ENCODE results near the gene SLC26A4.
A peak's percentile ranks its signal among the peaks of the same experiment; 100 is the strongest.
"Not testable (repeated sequence)": the region's sequence is repeated elsewhere in the genome, so short reads cannot be mapped to it uniquely, and the experiment has no call there.

The SLC26A4 gene

GRCh38 chr7:107660381-107661080 is at the start of gene SLC26A4:
Gene SLC26A4, plus strand, starts transcription at chr7:107660828. Its CDS starts 814 bp downstream, at chr7:107661642.
- peak; percentile 50 for DNase-seq

- DNase-seq, result no peak
Measured at GRCh38 chr7:107613439-107613838, 47.2 kb upstream of the SLC26A4 start.

- no peak for DNase-seq
Measured at GRCh38 chr7:107613948-107614347, 46.7 kb upstream of the SLC26A4 start.

GRCh38 chr7:107614425-107614824 is 46.2 kb upstream of the SLC26A4 start:
- DNase-seq, result peak; percentile 57

GRCh38 chr7:107615910-107616680 is 44.5 kb upstream of the SLC26A4 start:
- DNase-seq, result no peak

GRCh38 chr7:107622429-107622828 is 38.2 kb upstream of the SLC26A4 start:
- no peak for DNase-seq

GRCh38 chr7:107622894-107623293 is 37.7 kb upstream of the SLC26A4 start:
- DNase-seq, result no peak

GRCh38 chr7:107627002-107627401 is 33.6 kb upstream of the SLC26A4 start:
- DNase-seq, result no peak

GRCh38 chr7:107628461-107629064 is 32.1 kb upstream of the SLC26A4 start:
- DNase-seq, result no peak

- no peak for DNase-seq
Measured at GRCh38 chr7:107630342-107630741, 30.3 kb upstream of the SLC26A4 start.

GRCh38 chr7:107631588-107632491 is 28.8 kb upstream of the SLC26A4 start:
- DNase-seq, result no peak

GRCh38 chr7:107632492-107632865 is 28.1 kb upstream of the SLC26A4 start:
- DNase-seq, result no peak

- no peak for DNase-seq
Measured at GRCh38 chr7:107638594-107638993, 22.0 kb upstream of the SLC26A4 start.

- not testable (repeated sequence) for DNase-seq
Measured at GRCh38 chr7:107639070-107639469, 21.6 kb upstream of the SLC26A4 start.

- DNase-seq, result peak; percentile 68
Measured at GRCh38 chr7:107641676-107642075, 19.0 kb upstream of the SLC26A4 start.

- no peak for DNase-seq
Measured at GRCh38 chr7:107642501-107642900, 18.1 kb upstream of the SLC26A4 start.

GRCh38 chr7:107643407-107643806 is 17.2 kb upstream of the SLC26A4 start:
- peak; percentile 10 for DNase-seq

GRCh38 chr7:107643938-107644308 is 16.7 kb upstream of the SLC26A4 start:
- no peak for DNase-seq

- no peak for DNase-seq
Measured at GRCh38 chr7:107644309-107644974, 16.2 kb upstream of the SLC26A4 start.

GRCh38 chr7:107652642-107653041 is 8.0 kb upstream of the SLC26A4 start:
- no peak for DNase-seq

- DNase-seq, result no peak
Measured at GRCh38 chr7:107658467-107658866, 2.2 kb upstream of the SLC26A4 start.

- DNase-seq, result no peak
Measured at GRCh38 chr7:107659666-107660065, 962 bp upstream of the SLC26A4 start.
